ENCODE measurements around the gene PDCD7. TPM values are rescaled to one million over a fixed set of nuclear protein-coding genes. Genes with fewer than 3 reads are reported as not detected.
"Not testable (repeated sequence)": the region's sequence is repeated elsewhere in the genome, so short reads cannot be mapped to it uniquely, and the experiment has no call there.

Gene PDCD7
- total RNA-seq, 1 experiment from 2014 or later = 19.7 TPM

GRCh38 chr15:65181582-65182353 is 48.2 kb upstream of the PDCD7 start:
- H3K27ac ChIP-seq (ENCODE audit: low read length); H3K4me3 ChIP-seq (ENCODE audit: low read depth in 2 of 2, low read length in 2 of 2); DNase-seq (ENCODE audit: low read depth, low spot score); H3K4me1 ChIP-seq (ENCODE audit: control insufficient read depth, insufficient read depth, low read length); intact Hi-C loops (cut with micrococcal nuclease; ENCODE audit: unreplicated experiment); ATAC-seq; in situ Hi-C loops (cut with HindIII; ENCODE audit: low pct_unique_long_range_greater_than_20kb, low sequenced_read_pairs); H3K27me3 ChIP-seq (ENCODE audit: control insufficient read depth, insufficient read depth, low read length); POLR2A ChIA-PET; H3K9me3 ChIP-seq (ENCODE audit: control insufficient read depth, insufficient read depth, low read depth, low read length); BruUV-seq (replicated peaks): not testable (repeated sequence)
- H3K36me3 ChIP-seq (ENCODE audit: control insufficient read depth, insufficient read depth, low read length) = peaks cover 26% of the 10 kb centered on the region
- CTCF ChIA-PET = interaction anchor here (0.6 kb wide), 2 partner anchors 15 to 69 kb away, joined by 4 to 5 read pairs; no protein-coding TSS in a partner anchor

GRCh38 chr15:65180167-65180566 is 46.6 kb upstream of the PDCD7 start:
- POLR2A ChIA-PET = interaction anchor here (1.2 kb wide), 1 partner anchor 10 kb away, joined by 8 read pairs; no protein-coding TSS in a partner anchor
- no peaks in the 10 kb centered on the region for H3K27me3 ChIP-seq (ENCODE audit: control insufficient read depth, insufficient read depth, low read length)
- H3K27ac ChIP-seq (ENCODE audit: low read length) = no peak overlapping the region
- ATAC-seq = no peak
- BruUV-seq (replicated peaks) = no TSS peak
- TF ChIP-seq SIN3A (IDR thresholded peaks at IDR 0.05; ENCODE audit: borderline replicate concordance, insufficient read depth, low read depth, low read length) (no peak), CTCF (IDR thresholded peaks at IDR 0.05) (no peak)
- CTCF ChIA-PET = no interaction called here
- peaks cover 3% of the 10 kb centered on the region; the same call in 1 of the 2 replicates for H3K4me1 ChIP-seq (ENCODE audit: control insufficient read depth, insufficient read depth, low read length)
- DNase-seq (ENCODE audit: low read depth, low spot score) = no peak
- no peak overlapping the region for H3K4me3 ChIP-seq (ENCODE audit: low read depth in 2 of 2, low read length in 2 of 2)
- in situ Hi-C loops (cut with HindIII; ENCODE audit: low pct_unique_long_range_greater_than_20kb, low sequenced_read_pairs) (no loop called here), intact Hi-C loops (cut with micrococcal nuclease; ENCODE audit: unreplicated experiment) (no loop called here)
- H3K36me3 ChIP-seq (ENCODE audit: control insufficient read depth, insufficient read depth, low read length) = peaks cover 26% of the 10 kb centered on the region
- H3K9me3 ChIP-seq (ENCODE audit: control insufficient read depth, insufficient read depth, low read depth, low read length) = no peaks in the 10 kb centered on the region

- CTCF ChIA-PET = no interaction called here
- POLR2A ChIA-PET = no interaction called here
- in situ Hi-C loops (cut with HindIII; ENCODE audit: low pct_unique_long_range_greater_than_20kb, low sequenced_read_pairs) = no loop called here
These were observed 44.3 kb upstream of the PDCD7 start for GRCh38 chr15:65177901-65178300.

More at GRCh38 chr15:65177901-65178300, 44.3 kb upstream of the PDCD7 start:
- H3K27ac ChIP-seq (ENCODE audit: low read length) = no peak overlapping the region
- intact Hi-C loops (cut with micrococcal nuclease; ENCODE audit: unreplicated experiment) = no loop called here
- H3K36me3 ChIP-seq (ENCODE audit: control insufficient read depth, insufficient read depth, low read length) = peaks cover 26% of the 10 kb centered on the region
- DNase-seq (ENCODE audit: low read depth, low spot score) (no peak), ATAC-seq (no peak)
- no TSS peak for BruUV-seq (replicated peaks)
- H3K4me1 ChIP-seq (ENCODE audit: control insufficient read depth, insufficient read depth, low read length) = peaks cover 3% of the 10 kb centered on the region; the same call in 1 of the 2 replicates
- no peak overlapping the region for H3K4me3 ChIP-seq (ENCODE audit: low read depth in 2 of 2, low read length in 2 of 2)
- no peaks in the 10 kb centered on the region for H3K9me3 ChIP-seq (ENCODE audit: control insufficient read depth, insufficient read depth, low read depth, low read length)
- H3K27me3 ChIP-seq (ENCODE audit: control insufficient read depth, insufficient read depth, low read length) = no peaks in the 10 kb centered on the region
- TF ChIP-seq POLR2AphosphoS5 (IDR thresholded peaks at IDR 0.05; ENCODE audit: low read depth, low read length) = no peak
- TF ChIP-seq REST (IDR thresholded peaks at IDR 0.05; ENCODE audit: insufficient read depth in 1 of 2, low read depth in 2 of 2, low read length in 1 of 2) = no peak
- no peak for TF ChIP-seq TCF7L2 (IDR thresholded peaks at IDR 0.05; ENCODE audit: low read depth, low read length)
- TF ChIP-seq CTCF (IDR thresholded peaks at IDR 0.05) = no peak
- no peak for TF ChIP-seq SIN3A (IDR thresholded peaks at IDR 0.05; ENCODE audit: borderline replicate concordance, insufficient read depth, low read depth, low read length)

Measured in Panc1 (cell line).